Esophagus (tissue), 2 donors: ENCODE results near the gene PKP3. TPM values are rescaled to one million over a fixed set of nuclear protein-coding genes. Genes with fewer than 3 reads are reported as not detected.
"Not testable (repeated sequence)": the region's sequence is repeated elsewhere in the genome, so short reads cannot be mapped to it uniquely, and the experiment has no call there.

Source experiments
- H3K27ac ChIP-seq, 2 donors: one replicate each; pipeline ENCODE4 v1.5.1; 2013; ENCODE audit warnings: low read depth in 2 of 2, mild to moderate bottlenecking in 2 of 2, inconsistent platforms in 1 of 2, low read length in 1 of 2, moderate library complexity in 1 of 2
- H3K27me3 ChIP-seq, 2 donors: one replicate each; pipeline ENCODE4 v1.6.1; 2013; ENCODE audit warnings: low read length in 2 of 2, control low read depth in 1 of 2, mild to moderate bottlenecking in 1 of 2; ENCODE audit not compliant: insufficient read depth in 2 of 2, control insufficient read depth in 1 of 2
- H3K36me3 ChIP-seq, 2 donors: one replicate each; pipeline ENCODE4 v1.6.1; 2013; ENCODE audit warnings: low read length in 1 of 2; ENCODE audit not compliant: control insufficient read depth in 2 of 2, insufficient read depth in 2 of 2
- H3K4me1 ChIP-seq, 2 donors: one replicate each; pipeline ENCODE4 v1.6.1; 2013; ENCODE audit warnings: low read length in 1 of 2; ENCODE audit not compliant: control insufficient read depth in 2 of 2, insufficient read depth in 2 of 2
- H3K4me3 ChIP-seq, 2 donors: one replicate each; pipeline ENCODE4 v1.5.1; 2013; ENCODE audit warnings: low read length in 2 of 2, mild to moderate bottlenecking in 2 of 2, low read depth in 1 of 2, moderate library complexity in 1 of 2
- H3K9me3 ChIP-seq, 2 donors: one replicate each; pipeline ENCODE4 v1.6.1; 2013; ENCODE audit warnings: mild to moderate bottlenecking in 2 of 2, low read depth in 1 of 2, low read length in 1 of 2, moderate library complexity in 1 of 2; ENCODE audit not compliant: control insufficient read depth in 2 of 2, insufficient read depth in 1 of 2
- WGBS, 2 donors: extraction: QIAGEN DNeasy Blood & Tissue Kit; methylation state at CpG; one replicate each; pipeline ENCODE4 v1.1.7; 2013; 5-methylcytosine and 5-hydroxymethylcytosine counted together
- polyA plus RNA-seq, 2 donors: library from polyadenylated mRNA; stranded (reverse); fragments of 200-250 nt; gene quantifications; one replicate each; pipeline ENCODE4 v1.2.3, GENCODE V29; 2013
- donor health status: healthy with polysubstance abuse.
- donor health status: Bipolar disorder and iron deficiency.

PKP3 gene
- polyA plus RNA-seq, 2 donors = 332 to 353 TPM

GRCh38 chr11:385594-386351 lies 8.2 kb upstream of the PKP3 start:
- H3K36me3 ChIP-seq = peaks cover 0 to 5% of the 10 kb centered on the region in 2 donors
- WGBS, 2 donors = 93% methylated on average over 18 to 19 of the region's 19 CpGs
- no peaks in the 10 kb centered on the region for H3K27me3 ChIP-seq

GRCh38 chr11:386483-386882 lies 7.5 kb upstream of the PKP3 start:
- no peaks in the 10 kb centered on the region for H3K27me3 ChIP-seq
- peaks cover 0 to 2% of the 10 kb centered on the region in 2 donors for H3K4me1 ChIP-seq
- H3K9me3 ChIP-seq = peaks cover 0 to 7% of the 10 kb centered on the region in 2 donors
- no peak overlapping the region for H3K4me3 ChIP-seq
- WGBS, 2 donors = 92 to 93% methylated on average over 6 of the region's 6 CpGs
- peaks cover 0 to 5% of the 10 kb centered on the region in 2 donors for H3K36me3 ChIP-seq
- no peak overlapping the region for H3K27ac ChIP-seq

More at GRCh38 chr11:385594-386351, 8.2 kb upstream of the PKP3 start:
- Histone ChIP-seq H3K27ac (no peak overlapping the region), H3K9me3 (peaks cover 0 to 7% of the 10 kb centered on the region in 2 donors), H3K4me1 (peaks cover 0 to 2% of the 10 kb centered on the region in 2 donors), H3K4me3 (no peak overlapping the region)

DNA sequence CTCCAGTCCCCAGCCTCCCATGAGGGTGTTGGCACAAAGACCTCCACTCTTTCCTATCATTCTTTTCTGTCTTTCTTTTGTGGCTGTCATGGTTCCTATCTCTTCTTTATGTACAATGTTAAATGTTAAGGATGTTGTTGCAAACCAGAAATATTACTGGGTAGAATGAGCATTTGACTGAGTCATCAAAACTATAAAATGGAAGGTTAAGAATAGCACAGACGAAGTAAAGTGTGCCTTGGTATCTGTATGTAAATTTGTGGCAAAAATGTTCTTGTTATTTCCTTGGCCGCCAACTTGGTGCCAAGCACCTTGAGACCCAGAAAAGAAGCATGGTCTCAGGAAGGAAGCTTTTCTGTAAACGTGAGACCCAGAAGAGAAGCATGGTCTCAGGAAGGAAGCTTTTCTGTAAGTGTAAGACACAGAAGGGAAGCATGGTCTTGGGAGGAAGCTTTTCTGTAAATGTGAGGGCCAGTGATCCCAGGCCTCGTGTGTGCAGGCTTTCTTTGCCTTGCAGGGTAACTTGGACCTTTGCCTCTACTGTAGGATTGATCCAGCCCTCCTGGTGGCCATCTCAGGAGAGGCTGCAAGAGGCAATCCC lies 6.7 kb upstream of the PKP3 start:
- Histone ChIP-seq H3K4me3 (no peak overlapping the region), H3K27ac (no peak overlapping the region), H3K9me3 (peaks cover 0 to 7% of the 10 kb centered on the region in 2 donors), H3K4me1 (peaks cover 0 to 2% of the 10 kb centered on the region in 2 donors), H3K36me3 (peaks cover 0 to 2% of the 10 kb centered on the region in 2 donors), H3K27me3 (no peaks in the 10 kb centered on the region)
- 67 to 72% methylated on average over 4 of the region's 4 CpGs for WGBS, 2 donors

GRCh38 chr11:389369-389768 lies 4.6 kb upstream of the PKP3 start:
- not testable (repeated sequence) for H3K27me3 ChIP-seq, H3K4me1 ChIP-seq, H3K27ac ChIP-seq, H3K4me3 ChIP-seq, H3K9me3 ChIP-seq, H3K36me3 ChIP-seq
- WGBS, 2 donors = 74 to 79% methylated on average over 11 to 17 of the region's 17 CpGs

DNA sequence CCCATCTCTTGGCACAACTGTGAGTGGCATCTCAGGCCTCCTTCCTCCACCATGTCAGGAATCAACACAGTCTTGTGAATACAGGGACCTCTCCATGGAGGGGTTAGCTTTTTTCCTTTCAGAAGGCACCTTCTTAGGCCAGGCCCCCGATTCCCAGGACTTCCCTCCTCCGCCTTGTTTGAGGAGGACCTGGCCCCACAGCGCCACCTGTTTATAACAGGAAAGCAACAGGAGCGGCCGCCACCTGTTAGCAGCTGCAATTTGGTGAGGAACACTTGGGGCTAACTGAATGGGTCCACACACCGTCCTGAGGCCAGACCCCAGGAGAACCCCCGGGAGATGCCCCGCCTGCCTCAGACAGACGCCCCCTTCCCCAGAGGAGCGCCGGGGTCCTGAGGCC lies 3.8 kb upstream of the PKP3 start:
- H3K36me3 ChIP-seq = no peaks in the 10 kb centered on the region
- H3K4me1 ChIP-seq = peaks cover 0 to 2% of the 10 kb centered on the region in 2 donors
- 40 to 56% methylated on average over 7 to 11 of the region's 11 CpGs for WGBS, 2 donors
- peaks cover 0 to 7% of the 10 kb centered on the region in 2 donors for H3K9me3 ChIP-seq
- H3K27me3 ChIP-seq = no peaks in the 10 kb centered on the region
- H3K4me3 ChIP-seq = no peak overlapping the region
- H3K27ac ChIP-seq = no peak overlapping the region

DNA sequence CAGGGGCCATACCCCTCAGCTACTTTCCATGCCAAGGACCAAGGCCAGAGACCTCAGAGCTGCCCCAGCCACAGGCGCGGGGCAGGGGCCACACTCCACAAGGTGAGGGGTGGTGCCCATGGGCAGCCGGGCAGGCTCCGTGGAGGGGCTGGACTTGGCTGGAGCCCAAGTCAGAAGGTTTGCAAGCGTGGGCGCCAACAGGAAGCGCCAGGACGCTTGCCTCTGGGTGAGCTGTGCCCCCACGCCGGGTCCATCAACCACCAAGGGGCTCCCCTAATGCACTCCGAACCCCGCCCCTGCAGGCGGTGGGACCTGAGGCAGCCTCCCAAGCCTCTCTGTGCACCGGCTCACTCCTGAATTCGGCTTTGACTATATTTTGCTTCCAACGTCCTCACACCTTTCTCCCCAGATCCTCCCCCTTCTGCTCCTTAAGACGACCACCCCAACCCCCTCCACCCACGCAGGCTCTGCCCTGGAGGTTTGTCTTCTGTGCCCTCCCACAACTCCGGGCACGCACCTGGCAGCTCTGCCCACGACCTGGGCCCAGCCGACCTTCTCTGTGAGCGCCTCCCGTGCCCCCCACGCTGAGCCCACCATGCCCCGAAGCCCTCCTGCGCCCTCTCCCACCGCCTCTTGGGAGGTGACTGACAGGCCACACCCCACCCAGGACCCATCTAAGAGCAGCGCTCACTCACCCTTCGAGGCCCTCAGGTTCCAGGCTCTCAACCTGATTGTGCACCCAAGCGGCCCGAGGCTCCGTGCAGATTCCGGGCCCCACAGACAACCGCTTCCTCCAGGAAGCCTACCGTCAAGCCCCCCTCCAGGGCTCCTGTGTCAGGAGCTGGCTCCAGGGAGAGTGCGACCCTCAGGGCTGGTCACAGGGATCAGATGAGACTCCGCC lies 2.6 kb upstream of the PKP3 start:
- Histone ChIP-seq H3K9me3 (peaks cover 0 to 2% of the 10 kb centered on the region in 2 donors), H3K27me3 (no peaks in the 10 kb centered on the region), H3K27ac (peak overlapping the region in 1 of 2 donors; percentile 62), H3K4me1 (peaks cover 0 to 6% of the 10 kb centered on the region in 2 donors), H3K4me3 (peak overlapping the region; percentile 49 to 64), H3K36me3 (peaks cover 0 to 3% of the 10 kb centered on the region in 2 donors)
- 43 to 64% methylated on average over 36 to 38 of the region's 38 CpGs for WGBS, 2 donors

DNA sequence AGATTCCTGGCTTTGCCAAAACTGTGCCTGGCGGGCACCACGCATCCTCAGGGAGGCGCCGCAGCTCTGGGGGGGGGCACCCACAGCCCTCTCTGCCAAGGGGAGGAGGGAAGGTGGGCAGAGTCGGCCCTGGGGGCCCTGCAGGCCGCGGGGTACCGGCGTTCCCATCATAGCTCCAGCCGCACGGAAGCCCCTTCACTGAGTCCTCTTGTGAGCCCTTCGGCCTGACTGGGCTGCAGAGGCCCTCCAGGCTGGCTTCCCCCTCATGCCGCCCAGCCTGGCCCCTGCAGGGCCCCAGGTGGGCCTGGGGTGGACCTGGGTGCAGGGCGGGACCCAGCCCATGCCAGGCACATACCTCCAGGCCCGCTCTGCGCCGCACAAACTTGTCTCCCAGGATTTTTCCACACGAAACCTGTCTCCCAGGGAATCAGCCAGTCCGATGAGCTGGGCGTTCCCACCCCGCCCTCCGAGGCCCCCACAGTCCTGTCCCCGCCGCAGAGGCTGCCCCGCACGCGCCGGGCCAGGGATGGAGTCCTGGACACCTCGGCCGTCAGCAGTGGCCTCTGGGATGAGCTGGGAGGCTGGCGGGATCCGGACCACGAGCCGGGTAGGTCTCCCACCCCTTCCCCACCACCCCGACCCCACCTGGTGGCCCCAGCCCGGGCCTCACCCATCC lies 1.8 kb upstream of the PKP3 start:
- H3K9me3 ChIP-seq = no peaks in the 10 kb centered on the region
- peak overlapping the region; percentile 49 to 64 for H3K4me3 ChIP-seq
- H3K4me1 ChIP-seq = peaks cover 0 to 13% of the 10 kb centered on the region in 2 donors
- WGBS, 2 donors = 52 to 71% methylated on average over 26 to 36 of the region's 36 CpGs
- H3K36me3 ChIP-seq = peaks cover 0 to 8% of the 10 kb centered on the region in 2 donors
- H3K27me3 ChIP-seq = no peaks in the 10 kb centered on the region
- H3K27ac ChIP-seq = peak overlapping the region; percentile 90 to 98

DNA sequence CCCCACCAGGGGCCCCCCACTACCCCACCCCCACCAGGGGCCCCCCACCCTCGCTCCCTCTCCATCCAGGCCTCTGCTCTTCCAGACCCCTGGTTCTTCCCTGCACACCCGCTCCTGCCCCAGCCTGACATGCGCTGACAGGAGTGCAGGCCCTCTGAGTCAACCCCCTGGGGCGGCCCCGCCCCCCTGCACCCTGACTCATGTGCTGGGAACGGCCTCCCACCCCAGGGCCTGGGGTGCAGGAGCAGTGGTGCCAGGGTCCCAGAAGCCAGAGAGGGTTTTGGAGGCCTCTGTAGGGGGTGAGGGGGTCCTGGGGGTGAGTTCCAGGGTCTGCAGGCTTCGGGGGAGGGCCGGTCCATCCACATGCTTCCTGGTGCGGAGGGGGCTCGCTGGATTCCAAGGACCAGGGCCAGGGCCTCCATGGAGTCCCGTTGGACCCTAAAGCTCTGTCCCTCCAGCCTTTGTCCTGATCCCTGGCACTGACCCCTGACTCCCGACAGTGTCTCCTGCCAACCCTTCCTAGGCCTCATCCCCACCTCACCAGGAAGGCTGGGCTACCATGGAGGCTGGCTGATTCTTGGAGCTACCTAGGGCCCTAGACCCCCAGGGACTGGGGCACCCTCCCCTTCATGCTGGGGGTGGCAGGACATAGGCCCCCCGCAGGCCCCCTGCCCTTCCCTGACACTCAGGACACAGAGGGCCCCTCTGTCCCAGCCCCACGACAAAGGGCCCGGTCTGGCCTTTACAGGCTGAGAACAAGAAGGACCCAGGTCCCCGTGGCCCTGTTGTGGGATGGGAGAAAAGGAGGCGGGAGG lies 583 bp upstream of the PKP3 start:
- Histone ChIP-seq H3K27ac (peak overlapping the region; percentile 98 to 99), H3K4me3 (peak overlapping the region; percentile 64 to 89)
- WGBS, 2 donors = 51 to 54% methylated on average over 17 of the region's 17 CpGs

More for the DNA sequence above, 583 bp upstream of the PKP3 start:
- Histone ChIP-seq H3K4me1 (peaks cover 0 to 17% of the 10 kb centered on the region in 2 donors), H3K9me3 (no peaks in the 10 kb centered on the region), H3K27me3 (no peaks in the 10 kb centered on the region), H3K36me3 (peaks cover 0 to 16% of the 10 kb centered on the region in 2 donors)
